IMR-90 (cell line): ENCODE measurements around the gene OR10Z1. TPM values are rescaled to one million over a fixed set of nuclear protein-coding genes. Genes with fewer than 3 reads are reported as not detected.

ENCODE experiments used
- ATAC-seq: fragments of 200-7000 bp; cut with Tn5 transposase; 2 replicates; pipeline ENCODE4 v1.9.1; 2020; ENCODE audit warnings: low read depth, mild to moderate bottlenecking, moderate library complexity
- BruUV-seq: library from RNA; stranded (reverse); fragments of 400-500 nt; replicated peaks from 2 replicates; lab custom pipeline; 2021; lab: Mats Ljungman, UMichigan
- CTCF ChIA-PET: fragments of 300-600 bp; formaldehyde crosslinking; extraction: SDS; loops from one replicate; lab custom pipeline; 2021; ENCODE audit warnings: antibody characterized with exemption; lab: Yijun Ruan, JAX
- POLR2A ChIA-PET: fragments of 300-600 bp; sonication (Branson Sonifier 250); formaldehyde crosslinking; loops from one replicate; lab custom pipeline; 2022; ENCODE audit warnings: antibody characterized with exemption; ENCODE audit not compliant: unreplicated experiment; lab: Charles Lee
- DNase-seq: peaks from one replicate; pipeline ENCODE4 v3.0.0; 2013
- H2AFZ ChIP-seq: replicated peaks from 2 replicates; pipeline ENCODE3; 2013; ENCODE audit warnings: low read length, mild to moderate bottlenecking; ENCODE audit not compliant: poor library complexity
- H2AK5ac ChIP-seq: 2 replicates; pipeline ENCODE4 v1.6.1; 2013; ENCODE audit warnings: low read depth, low read length, inconsistent platforms
- H2AK9ac ChIP-seq: replicated peaks from 2 replicates; pipeline ENCODE3; 2013; ENCODE audit warnings: mild to moderate bottlenecking, low read depth, low read length, moderate library complexity; ENCODE audit not compliant: poor library complexity
- H2BK120ac ChIP-seq: 2 replicates; pipeline ENCODE4 v1.6.1; 2013; ENCODE audit warnings: low read depth, low read length, inconsistent platforms
- H2BK15ac ChIP-seq: 3 replicates; pipeline ENCODE4 v1.6.1; 2013; ENCODE audit warnings: low read depth, low read length, inconsistent platforms
- H2BK20ac ChIP-seq: 2 replicates; pipeline ENCODE4 v1.6.1; 2013; ENCODE audit warnings: low read depth, mild to moderate bottlenecking, inconsistent platforms, low read length, moderate library complexity
- H2BK5ac ChIP-seq: 2 replicates; pipeline ENCODE4 v1.6.1; 2013; ENCODE audit warnings: mild to moderate bottlenecking, low read depth, low read length, inconsistent platforms; ENCODE audit not compliant: poor library complexity, severe bottlenecking
- H3K14ac ChIP-seq: replicated peaks from 2 replicates; pipeline ENCODE4 v1.6.1; 2013; ENCODE audit warnings: low read depth, low read length, inconsistent platforms
- H3K18ac ChIP-seq: 2 replicates; pipeline ENCODE4 v1.6.1; 2013; ENCODE audit warnings: low read depth, low read length, control low read depth
- H3K23ac ChIP-seq: 2 replicates; pipeline ENCODE4 v1.6.1; 2013; ENCODE audit warnings: low read depth, low read length, inconsistent platforms
- H3K27ac ChIP-seq: 2 replicates; pipeline ENCODE4 v1.5.1; 2013; ENCODE audit warnings: mild to moderate bottlenecking, control low read depth, low read length; ENCODE audit not compliant: insufficient read depth
- H3K27me3 ChIP-seq: 2 replicates; pipeline ENCODE4 v1.6.1; 2013; ENCODE audit warnings: low read length; ENCODE audit not compliant: control insufficient read depth, insufficient read depth
- H3K36me3 ChIP-seq: 2 replicates; pipeline ENCODE4 v1.6.1; 2013; ENCODE audit warnings: low read length, mixed read lengths; ENCODE audit not compliant: control insufficient read depth, insufficient read depth
- H3K4ac ChIP-seq: 2 replicates; pipeline ENCODE4 v1.6.1; 2013; ENCODE audit warnings: low read depth, low read length, inconsistent platforms
- H3K4me1 ChIP-seq: 2 replicates; pipeline ENCODE4 v1.6.1; 2013; ENCODE audit warnings: low read length, mixed read lengths; ENCODE audit not compliant: control insufficient read depth, insufficient read depth
- H3K4me2 ChIP-seq: 2 replicates; pipeline ENCODE4 v1.6.1; 2013; ENCODE audit warnings: low read depth, mild to moderate bottlenecking, control low read depth, low read length, moderate library complexity
- H3K4me3 ChIP-seq: 2 replicates; pipeline ENCODE4 v1.5.1; 2013; ENCODE audit warnings: low read depth, mild to moderate bottlenecking, control low read depth, low read length, moderate library complexity; ENCODE audit not compliant: insufficient read depth
- H3K56ac ChIP-seq: 2 replicates; pipeline ENCODE4 v1.6.1; 2013; ENCODE audit warnings: low read length, inconsistent platforms; ENCODE audit not compliant: insufficient read depth; ENCODE audit errors: extremely low read depth
- H3K79me1 ChIP-seq, 2 experiments: 2 replicates each; pipeline ENCODE4 v1.6.1; 2013; ENCODE audit warnings: low read length in 2 of 2, inconsistent platforms in 1 of 2, low read depth in 1 of 2
- H3K9ac ChIP-seq: 2 replicates; pipeline ENCODE4 v1.6.1; 2013; ENCODE audit warnings: low read depth, low read length, control low read depth
- H3K9me1 ChIP-seq: 2 replicates; pipeline ENCODE4 v1.6.1; 2013; ENCODE audit warnings: low read length, inconsistent platforms; ENCODE audit not compliant: insufficient read depth
- H3K9me3 ChIP-seq: 2 replicates; pipeline ENCODE4 v1.6.1; 2013; ENCODE audit warnings: low read length; ENCODE audit not compliant: control insufficient read depth, insufficient read depth
- H4K20me1 ChIP-seq: 2 replicates; pipeline ENCODE4 v1.6.1; 2013; ENCODE audit warnings: low read length, inconsistent platforms; ENCODE audit not compliant: insufficient read depth
- H4K5ac ChIP-seq: 2 replicates; pipeline ENCODE4 v1.6.1; 2013; ENCODE audit warnings: mild to moderate bottlenecking, low read depth, low read length, control low read depth
- H4K8ac ChIP-seq, 2 experiments: 2 replicates each; pipeline ENCODE4 v1.6.1; 2013; ENCODE audit warnings: low read depth in 2 of 2, low read length in 2 of 2, control low read depth in 1 of 2, inconsistent platforms in 1 of 2
- H4K91ac ChIP-seq: 2 replicates; pipeline ENCODE4 v1.6.1; 2013; ENCODE audit warnings: low read depth, low read length, inconsistent platforms; ENCODE audit not compliant: insufficient read depth
- FOS ChIP-seq: fragments of 150-350 bp; IDR thresholded peaks from 2 replicates; pipeline ENCODE4 v1.6.1; 2016; ENCODE audit warnings: low read depth, low read length
- MXI1 ChIP-seq: IDR thresholded peaks from 2 replicates; pipeline ENCODE4 v1.6.1; 2012; ENCODE audit warnings: low read depth, mild to moderate bottlenecking, low read length, moderate library complexity, borderline replicate concordance
- RAD21 ChIP-seq: IDR thresholded peaks from 2 replicates; pipeline ENCODE4 v1.6.1; 2012; ENCODE audit warnings: low read length, improper control_type of control experiment
- SMC3 ChIP-seq: fragments of 150-350 bp; IDR thresholded peaks from 2 replicates; pipeline ENCODE4 v1.6.1; 2016; ENCODE audit warnings: low read depth, mild to moderate bottlenecking, antibody characterized with exemption, low read length, moderate library complexity
- WGBS, 2 experiments: methylation state at CpG; one replicate each; pipeline versions ENCODE4 v1.1.5 to v1.1.7; 2013; ENCODE audit warnings: missing lambda C conversion rate in 2 of 2; ENCODE audit not compliant: insufficient read length in 1 of 2; ENCODE audit errors: extremely low coverage in 2 of 2; 5-methylcytosine and 5-hydroxymethylcytosine counted together
- dilution Hi-C: fragments of 300-500 bp; cut with HindIII; formaldehyde crosslinking; loops from one replicate; pipeline ENCODE4 v1.14.3; 2018; ENCODE audit warnings: low sequenced_read_pairs; ENCODE audit not compliant: unreplicated experiment
- in situ Hi-C: fragments of 300-500 bp; cut with MboI; formaldehyde crosslinking; loops from 3 replicates; pipeline ENCODE4 v1.14.3; 2019; ENCODE audit warnings: low sequenced_read_pairs, inconsistent platforms, mixed read lengths
- intact Hi-C: fragments of 100-400 bp; cut with micrococcal nuclease; formaldehyde crosslinking; loops from 2 replicates; pipeline ENCODE4 v1.10.0; 2022
- polyA plus RNA-seq, 3 experiments: library from polyadenylated mRNA; depleted of rRNA; stranded (reverse); fragments of >200 nt; gene quantifications; 2 replicates each; pipeline ENCODE4 v1.2.3, GENCODE V29; 2012; ENCODE audit warnings: low replicate concordance in 1 of 3
- total RNA-seq: library from RNA; depleted of rRNA; stranded (reverse); fragments of >200 nt; gene quantifications from 2 replicates; pipeline ENCODE4 v1.2.3, GENCODE V29; 2012

OR10Z1 gene
- total and polyA plus RNA-seq, 2 of the 4 experiments (the other 2 are of a cell fraction) = not detected

DNA sequence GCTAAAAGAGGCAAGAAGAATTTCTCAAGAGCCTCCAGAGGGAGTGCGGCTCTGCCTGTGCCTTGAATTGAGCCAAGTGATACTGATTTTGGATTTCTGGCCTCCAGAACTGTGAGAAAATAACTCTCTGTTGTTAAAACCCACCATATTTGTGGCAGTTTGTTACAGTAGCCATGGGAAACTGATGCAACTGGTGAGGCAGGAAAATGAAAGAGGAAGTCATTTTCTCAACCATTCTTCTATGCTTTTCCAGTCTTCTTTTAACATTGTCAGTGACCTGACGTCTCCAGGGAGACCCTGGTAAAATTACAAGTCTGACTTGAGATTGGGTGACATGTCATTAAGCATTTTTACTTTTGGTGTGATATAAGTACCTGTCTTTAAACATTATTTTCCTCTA, 40.5 kb upstream of the OR10Z1 start:
- no peak overlapping the region for H4K5ac ChIP-seq
- intact Hi-C loops = no loop called here

More for the DNA sequence above, 40.5 kb upstream of the OR10Z1 start:
- no peak overlapping the region for H2BK120ac ChIP-seq
- no peak overlapping the region for H2BK15ac ChIP-seq
- H3K9me1 ChIP-seq = no peaks in the 10 kb centered on the region
- H2AFZ ChIP-seq = no peak overlapping the region
- no peaks in the 10 kb centered on the region for H3K36me3 ChIP-seq
- H2BK5ac ChIP-seq = no peak overlapping the region
- H2AK9ac ChIP-seq = no peak overlapping the region
- H3K56ac ChIP-seq = no peak overlapping the region
- no peak overlapping the region for H3K4ac ChIP-seq
- H3K79me1 ChIP-seq = no peaks in the 10 kb centered on the region
- H3K9ac ChIP-seq = no peak overlapping the region
- H3K4me2 ChIP-seq = no peak overlapping the region
- no peak overlapping the region for H3K23ac ChIP-seq
- no peaks in the 10 kb centered on the region for H3K4me1 ChIP-seq
- DNase-seq = no peak
- no peak overlapping the region for H3K4me3 ChIP-seq
- no TSS peak for BruUV-seq
- ATAC-seq = no peak
- no peak overlapping the region for H2AK5ac ChIP-seq
- WGBS, 2 experiments = no CpG with 5 or more reads among the region's 2 CpGs
- H3K9me3 ChIP-seq = 0 out of 2 replicates have a peak, but pooled peaks cover 2% of the 10 kb centered on the region
- no peaks in the 10 kb centered on the region for H4K20me1 ChIP-seq
- in situ Hi-C loops (no loop called here), dilution Hi-C loops (no loop called here)
- no peak overlapping the region for H3K27ac ChIP-seq
- ChIA-PET POLR2A (no interaction called here), CTCF (no interaction called here)
- no peak overlapping the region for H4K91ac ChIP-seq
- no peak overlapping the region for H2BK20ac ChIP-seq
- no peak overlapping the region for H3K14ac ChIP-seq
- TF ChIP-seq MXI1 (no peak), FOS (no peak), SMC3 (no peak), RAD21 (no peak)
- H3K18ac ChIP-seq = no peak overlapping the region
- no peaks in the 10 kb centered on the region for H3K27me3 ChIP-seq
- H4K8ac ChIP-seq = no peak overlapping the region
